Cardiac muscle cell (in vitro differentiated cells and primary cell): ENCODE results near the gene SLC35B4. TPM values are rescaled to one million over a fixed set of nuclear protein-coding genes. Genes with fewer than 3 reads are reported as not detected.
A peak's percentile ranks its signal among the peaks of the same experiment; 100 is the strongest.
"Not testable (repeated sequence)": the region's sequence is repeated elsewhere in the genome, so short reads cannot be mapped to it uniquely, and the experiment has no call there.

Experiments
- DNase-seq, 2 donors: peaks; one replicate each; pipeline versions ENCODE4 v3.0.0 to v3.0.0-alpha.2; 2010 to 2017; ENCODE audit warnings: low read depth in 1 of 2, low spot score in 1 of 2
- H3K27ac ChIP-seq: fragments of 200-600 bp; sonication (generic); 2 replicates; pipeline ENCODE4 v1.5.1; 2016
- H3K27me3 ChIP-seq: fragments of 200-600 bp; sonication (generic); 2 replicates; pipeline ENCODE4 v1.6.0; 2016; ENCODE audit warnings: control low read depth
- H3K36me3 ChIP-seq: fragments of 200-600 bp; sonication (generic); 2 replicates; pipeline ENCODE4 v1.5.1; 2016; ENCODE audit warnings: control low read depth
- H3K4me1 ChIP-seq: fragments of 200-600 bp; sonication (generic); 2 replicates; pipeline ENCODE4 v1.8.1; 2017; ENCODE audit warnings: low read depth, mild to moderate bottlenecking, mixed run types
- H3K4me3 ChIP-seq: fragments of 200-600 bp; sonication (generic); 2 replicates; pipeline ENCODE4 v1.5.1; 2016; ENCODE audit warnings: mild to moderate bottlenecking
- H3K9me3 ChIP-seq: fragments of 200-600 bp; sonication (generic); 2 replicates; pipeline ENCODE4 v1.5.1; 2017; ENCODE audit warnings: low read depth, mild to moderate bottlenecking, control low read depth
- polyA plus RNA-seq: library from polyadenylated mRNA; unstranded; fragments of >200 nt; fragmentation: Nextera tagmentation; extraction: Ambion mirVana; gene quantifications from 2 replicates; pipeline ENCODE4 v1.2.1, GENCODE V29; 2016
- total RNA-seq: library from RNA; depleted of rRNA; stranded (reverse); fragments of >200 nt; gene quantifications from 2 replicates; pipeline ENCODE4 v1.2.3, GENCODE V29; 2016
- TF ChIP-seq, protein P1 (sequence below): IDR thresholded peaks from 2 replicates; pipeline ENCODE4 v1.5.1; 2012; ENCODE audit warnings: low read depth, mild to moderate bottlenecking, low read length

Gene SLC35B4
- total and polyA plus RNA-seq, 2 experiments from 2014 or later: 7.1 to 16.8 TPM

DNA sequence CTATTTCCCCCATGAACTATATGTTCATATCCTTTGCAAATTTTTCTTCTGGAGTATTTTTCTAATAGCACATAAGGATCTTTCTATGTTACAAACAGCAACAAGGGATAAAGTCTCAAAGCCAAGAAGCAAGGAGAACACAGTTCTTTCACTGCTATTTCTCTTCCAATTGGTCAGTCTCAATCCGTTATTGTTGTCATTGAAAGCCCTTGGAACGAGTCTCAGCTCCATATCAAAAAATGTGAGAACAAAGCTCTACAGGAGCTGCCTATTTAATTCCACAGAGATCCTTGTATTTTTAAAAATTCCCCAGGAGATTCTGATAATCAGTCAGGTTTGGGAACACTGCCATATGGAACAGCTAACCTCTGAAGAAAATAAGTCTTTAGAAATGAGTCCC, 15.7 kb downstream of the SLC35B4 start:
- Histone ChIP-seq H3K9me3 (no peaks in the 10 kb centered on the region), H3K4me1 (no peaks in the 10 kb centered on the region), H3K36me3 (peaks cover 64% of the 10 kb centered on the region), H3K27me3 (no peaks in the 10 kb centered on the region), H3K4me3 (no peak overlapping the region), H3K27ac (no peak overlapping the region)
- TF ChIP-seq, protein P1, sequence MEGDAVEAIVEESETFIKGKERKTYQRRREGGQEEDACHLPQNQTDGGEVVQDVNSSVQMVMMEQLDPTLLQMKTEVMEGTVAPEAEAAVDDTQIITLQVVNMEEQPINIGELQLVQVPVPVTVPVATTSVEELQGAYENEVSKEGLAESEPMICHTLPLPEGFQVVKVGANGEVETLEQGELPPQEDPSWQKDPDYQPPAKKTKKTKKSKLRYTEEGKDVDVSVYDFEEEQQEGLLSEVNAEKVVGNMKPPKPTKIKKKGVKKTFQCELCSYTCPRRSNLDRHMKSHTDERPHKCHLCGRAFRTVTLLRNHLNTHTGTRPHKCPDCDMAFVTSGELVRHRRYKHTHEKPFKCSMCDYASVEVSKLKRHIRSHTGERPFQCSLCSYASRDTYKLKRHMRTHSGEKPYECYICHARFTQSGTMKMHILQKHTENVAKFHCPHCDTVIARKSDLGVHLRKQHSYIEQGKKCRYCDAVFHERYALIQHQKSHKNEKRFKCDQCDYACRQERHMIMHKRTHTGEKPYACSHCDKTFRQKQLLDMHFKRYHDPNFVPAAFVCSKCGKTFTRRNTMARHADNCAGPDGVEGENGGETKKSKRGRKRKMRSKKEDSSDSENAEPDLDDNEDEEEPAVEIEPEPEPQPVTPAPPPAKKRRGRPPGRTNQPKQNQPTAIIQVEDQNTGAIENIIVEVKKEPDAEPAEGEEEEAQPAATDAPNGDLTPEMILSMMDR: no peak
- DNase-seq: no peak

DNA sequence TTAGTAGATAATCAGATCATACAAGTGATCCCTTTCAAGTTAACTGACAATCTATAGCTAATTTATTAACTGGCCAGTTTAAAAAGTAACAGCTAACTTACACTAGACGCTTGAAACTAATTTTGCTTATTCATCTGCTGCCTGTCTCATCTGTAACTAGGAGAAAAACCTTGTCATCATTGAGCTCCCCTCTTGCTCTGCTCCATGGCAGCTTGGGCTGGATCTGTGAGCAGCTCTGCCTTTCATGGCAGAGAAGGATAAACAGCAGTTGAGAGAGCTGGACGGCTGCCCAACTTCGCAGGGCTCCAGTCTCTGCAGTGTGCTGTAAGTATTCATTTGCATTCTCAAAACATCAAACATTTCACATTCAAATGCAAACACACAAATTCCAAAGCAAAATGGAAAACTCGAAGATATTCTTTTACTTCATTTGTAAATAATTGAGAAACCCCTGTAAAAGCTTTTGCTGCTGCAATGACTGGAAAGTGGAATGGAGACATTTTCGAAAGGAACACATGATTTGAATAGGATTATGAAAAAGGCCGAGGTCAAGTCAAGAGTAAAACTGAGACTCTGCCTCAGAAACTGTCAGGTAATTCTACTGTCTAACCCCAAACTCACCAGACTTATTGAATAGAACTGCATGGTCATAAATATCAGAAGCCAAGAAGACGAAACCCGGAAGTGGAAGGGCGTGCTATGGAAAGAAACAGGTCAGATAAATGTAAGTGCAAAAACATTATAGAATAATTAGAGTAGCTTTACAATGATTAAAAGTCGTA, 17.6 kb downstream of the SLC35B4 start:
- H3K4me3 ChIP-seq: no peak overlapping the region
- no peak overlapping the region for H3K27ac ChIP-seq
- H3K27me3 ChIP-seq: no peaks in the 10 kb centered on the region
- peaks cover 75% of the 10 kb centered on the region for H3K36me3 ChIP-seq
- DNase-seq: peak in 1 of 2 donors; percentile 25
- TF ChIP-seq, protein P1: no peak
- H3K4me1 ChIP-seq: no peaks in the 10 kb centered on the region
- no peaks in the 10 kb centered on the region for H3K9me3 ChIP-seq

DNA sequence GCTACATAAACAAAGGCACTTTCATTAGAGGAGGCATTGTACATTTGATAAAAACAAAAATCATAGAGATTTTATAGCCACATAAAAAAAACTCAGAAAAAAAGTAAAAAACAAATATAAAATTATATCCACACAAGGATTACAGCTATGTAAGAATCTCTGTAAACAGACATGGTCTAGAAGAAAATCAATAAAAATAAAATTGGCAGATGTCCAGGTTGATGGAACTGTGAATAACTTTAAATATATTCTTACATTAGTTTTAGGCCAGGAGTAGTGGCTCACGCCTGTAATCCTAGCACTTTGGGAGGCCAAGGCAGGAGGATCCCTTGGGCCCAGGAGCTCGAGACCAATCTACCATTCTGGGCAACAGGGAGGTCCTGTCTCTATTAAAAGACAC, 19.2 kb downstream of the SLC35B4 start:
- TF ChIP-seq, protein P1: no peak
- H3K9me3 ChIP-seq: no peaks in the 10 kb centered on the region
- H3K27ac ChIP-seq: no peak overlapping the region
- no peaks in the 10 kb centered on the region for H3K4me1 ChIP-seq
- H3K4me3 ChIP-seq: no peak overlapping the region
- peaks cover 69% of the 10 kb centered on the region for H3K36me3 ChIP-seq
- no peaks in the 10 kb centered on the region for H3K27me3 ChIP-seq
- no peak for DNase-seq

DNA sequence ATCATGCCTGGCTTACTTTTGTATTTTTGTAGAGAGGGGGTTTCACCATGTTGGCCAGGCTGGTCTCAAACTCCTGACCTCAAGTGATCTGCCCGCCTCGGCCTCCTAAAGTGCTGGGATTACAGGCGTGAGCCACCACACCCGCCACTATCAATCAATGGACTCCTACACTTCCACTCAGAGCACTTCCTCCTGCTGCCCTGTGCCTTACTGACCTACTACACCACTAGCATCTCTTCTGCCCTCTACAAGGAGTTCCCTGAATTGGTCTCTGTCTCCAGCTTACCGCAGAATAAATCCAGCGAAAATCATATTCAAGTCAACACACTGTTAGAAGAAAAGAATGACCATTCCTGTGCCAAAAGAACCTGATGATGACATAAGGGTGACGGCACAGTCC, 20.7 kb downstream of the SLC35B4 start:
- not testable (repeated sequence) for H3K27ac ChIP-seq, DNase-seq, H3K4me1 ChIP-seq, H3K27me3 ChIP-seq, H3K9me3 ChIP-seq, H3K4me3 ChIP-seq
- H3K36me3 ChIP-seq: peaks cover 60% of the 10 kb centered on the region

DNA sequence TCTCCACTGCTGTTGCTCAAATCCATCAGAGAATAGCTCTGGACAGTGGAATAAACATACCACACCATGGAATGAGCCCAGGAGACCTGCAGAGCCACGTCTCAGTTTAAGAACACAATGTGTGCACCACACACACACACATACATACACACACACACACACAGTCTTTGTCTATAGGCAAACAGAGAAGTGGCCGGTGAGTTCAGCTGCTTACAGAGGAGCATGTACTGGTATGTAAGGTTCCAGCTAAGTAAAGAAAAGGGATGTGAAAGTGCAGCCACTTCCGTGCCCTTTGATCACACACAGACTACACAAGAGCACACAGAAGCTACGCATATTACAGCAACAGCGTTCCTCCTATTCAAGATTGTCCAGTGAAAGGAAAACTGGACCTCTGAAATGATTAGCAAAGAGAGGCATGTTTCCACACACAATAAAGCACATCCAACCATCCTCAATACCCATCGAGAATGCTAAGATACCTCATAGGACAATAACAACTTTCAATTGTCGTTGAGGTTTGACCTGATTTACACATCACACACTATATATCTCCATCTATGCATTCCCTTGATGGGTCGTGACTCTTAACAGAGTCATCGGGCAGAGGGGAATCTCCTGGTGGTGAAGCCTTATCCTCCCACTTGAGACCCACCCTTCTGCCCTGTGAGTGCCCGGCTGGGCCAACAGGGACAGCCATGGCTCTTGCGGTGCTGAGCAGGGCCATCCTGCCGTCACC, 23.6 kb downstream of the SLC35B4 start:
- TF ChIP-seq, protein P1: no peak
- no peak overlapping the region for H3K4me3 ChIP-seq
- H3K27me3 ChIP-seq: no peaks in the 10 kb centered on the region
- DNase-seq: no peak
- H3K36me3 ChIP-seq: peaks cover 33% of the 10 kb centered on the region
- no peaks in the 10 kb centered on the region for H3K9me3 ChIP-seq
- no peaks in the 10 kb centered on the region for H3K4me1 ChIP-seq
- H3K27ac ChIP-seq: no peak overlapping the region

DNA sequence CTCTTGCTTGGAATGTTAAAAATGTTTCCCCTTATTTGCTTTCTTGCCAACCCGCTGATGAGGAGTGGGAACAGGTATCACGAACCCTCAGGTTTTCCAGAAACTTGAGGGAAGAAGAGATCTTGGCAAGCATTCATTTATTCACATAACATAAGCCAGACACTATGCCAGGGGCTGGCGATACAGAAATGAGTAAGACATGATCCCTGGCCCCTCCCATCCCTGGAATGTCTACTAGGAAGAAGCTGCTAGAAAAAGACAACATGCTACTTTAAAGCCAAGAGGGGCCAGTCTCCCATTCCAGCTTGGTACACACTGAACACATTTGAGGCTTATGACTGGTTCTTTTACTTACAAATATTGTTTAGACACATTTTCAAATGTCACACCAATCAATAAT, 26.4 kb downstream of the SLC35B4 start:
- TF ChIP-seq, protein P1: no peak
- DNase-seq: peak in 1 of 2 donors; percentile 25
- Histone ChIP-seq H3K27me3 (no peaks in the 10 kb centered on the region), H3K27ac (no peak overlapping the region), H3K4me1 (no peaks in the 10 kb centered on the region), H3K9me3 (no peaks in the 10 kb centered on the region), H3K36me3 (peaks cover 12% of the 10 kb centered on the region), H3K4me3 (no peak overlapping the region)
